HepG2 (cell line): ENCODE results near the gene PHACTR3. TPM values are rescaled to one million over a fixed set of nuclear protein-coding genes. Genes with fewer than 3 reads are reported as not detected.

Experiments
- CREB1 ChIP-seq, 2 experiments: fragments of 450-650 bp in 1 of 2; IDR thresholded peaks; 2 replicates each; pipeline ENCODE4 v1.6.1; 2016 to 2017; ENCODE audit warnings: control low read depth in 1 of 2, mild to moderate bottlenecking in 1 of 2, missing compliant biosample characterization in 1 of 2, missing genetic modification characterization in 1 of 2
- EEA1 ChIP-seq: sonication (generic); formaldehyde crosslinking; IDR thresholded peaks from 2 replicates; pipeline ENCODE4 v1.5.1; 2020; ENCODE audit warnings: mild to moderate bottlenecking, missing genetic modification reagents, borderline replicate concordance
- GZF1 ChIP-seq: sonication (generic); formaldehyde crosslinking; IDR thresholded peaks from 2 replicates; pipeline ENCODE4 v1.5.1; 2020; ENCODE audit warnings: mild to moderate bottlenecking, missing genetic modification reagents
- MBNL3 ChIP-seq: fragments of 250-450 bp; sonication (Bioruptor Pico); conservative IDR thresholded peaks from 2 replicates; pipeline ENCODE4 v1.8.0; 2022; ENCODE audit warnings: mild to moderate bottlenecking, inconsistent platforms
- MIXL1 ChIP-seq: IDR thresholded peaks from 2 replicates; pipeline ENCODE4 v1.6.1; 2016
- MYNN ChIP-seq: sonication (generic); formaldehyde crosslinking; IDR thresholded peaks from 2 replicates; pipeline ENCODE4 v1.4.0; 2020; ENCODE audit warnings: mild to moderate bottlenecking, low read depth, missing genetic modification reagents
- SKIL ChIP-seq: sonication (generic); formaldehyde crosslinking; IDR thresholded peaks from 2 replicates; pipeline ENCODE4 v1.8.0; 2022; ENCODE audit warnings: missing genetic modification reagents, mild to moderate bottlenecking, moderate library complexity, borderline replicate concordance
- SP140L ChIP-seq: sonication (generic); formaldehyde crosslinking; IDR thresholded peaks from 2 replicates; pipeline ENCODE4 v1.4.0; 2020; ENCODE audit warnings: missing genetic modification reagents, borderline replicate concordance
- ZNF260 ChIP-seq: sonication (generic); formaldehyde crosslinking; IDR thresholded peaks from 2 replicates; pipeline ENCODE4 v1.4.0; 2020; ENCODE audit warnings: missing genetic modification reagents, low read depth, mild to moderate bottlenecking, borderline replicate concordance
- ZSCAN30 ChIP-seq: sonication (generic); formaldehyde crosslinking; IDR thresholded peaks from 2 replicates; pipeline ENCODE4 v1.5.0; 2020; ENCODE audit warnings: mild to moderate bottlenecking, missing genetic modification reagents
- polyA plus RNA-seq, 8 experiments: library from polyadenylated mRNA; depleted of rRNA in 3 of 8; stranded (reverse) in 7 of 8; unstranded in 1 of 8; fragments of >200 nt; fragmentation: Illumina TruSeq in 4 of 8; extraction: Trizol in 4 of 8; gene quantifications; 2 replicates each; pipeline versions ENCODE4 v1.2.1 to v1.2.3, GENCODE V29; 2011 to 2016; ENCODE audit warnings: low read depth in 4 of 8, missing spikeins in 1 of 8, mixed read lengths in 1 of 8; ENCODE audit not compliant: insufficient read depth in 1 of 8
- small RNA-seq, 3 experiments: library from RNA; depleted of rRNA; stranded (forward); fragments of <200 nt; gene quantifications; one replicate each; pipeline ENCODE3, GENCODE V24; 2012; ENCODE audit warnings: low read depth in 2 of 3, low replicate concordance in 1 of 3; ENCODE audit not compliant: insufficient read length in 3 of 3, insufficient read depth in 2 of 3
- total RNA-seq, 5 experiments: library from RNA; depleted of rRNA; stranded (reverse); fragments of >200 nt; fragmentation: Illumina TruSeq; extraction: Trizol; gene quantifications; 2 replicates each; pipeline ENCODE4 v1.2.3, GENCODE V29; 2016; ENCODE audit warnings: low read depth in 1 of 5
- TF ChIP-seq, protein P1 (sequence below): IDR thresholded peaks from 2 replicates; pipeline ENCODE4 v1.6.1; 2016; ENCODE audit warnings: control low read depth
- TF ChIP-seq, protein P2 (sequence below): IDR thresholded peaks from 2 replicates; pipeline ENCODE4 v1.6.1; 2012; ENCODE audit warnings: inconsistent platforms

PHACTR3 gene
- total and polyA plus RNA-seq, 2 of the 13 experiments (the other 11 are each of a cell fraction or from before 2014, with no cell fraction given): not detected

DNA sequence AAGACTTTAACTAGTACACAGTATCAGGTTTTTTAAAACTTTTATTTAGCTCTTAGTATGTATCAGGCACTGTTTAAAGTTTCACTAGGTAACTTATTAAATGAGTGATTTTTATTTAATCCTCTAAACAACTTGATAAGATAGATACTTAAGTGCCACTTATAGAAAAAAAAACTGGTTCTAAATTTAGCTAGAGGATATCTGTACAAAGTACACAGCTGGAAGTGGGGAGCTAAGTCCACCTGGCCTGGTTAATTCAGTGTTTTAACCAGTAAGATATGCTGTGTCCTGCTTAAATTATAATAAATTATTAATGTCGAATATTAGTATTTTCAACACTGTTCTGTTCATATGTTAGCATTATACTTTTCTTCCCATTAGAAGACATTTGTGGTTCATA, 291.6 kb downstream of the PHACTR3 start (continued):
- TF ChIP-seq, protein P1, sequence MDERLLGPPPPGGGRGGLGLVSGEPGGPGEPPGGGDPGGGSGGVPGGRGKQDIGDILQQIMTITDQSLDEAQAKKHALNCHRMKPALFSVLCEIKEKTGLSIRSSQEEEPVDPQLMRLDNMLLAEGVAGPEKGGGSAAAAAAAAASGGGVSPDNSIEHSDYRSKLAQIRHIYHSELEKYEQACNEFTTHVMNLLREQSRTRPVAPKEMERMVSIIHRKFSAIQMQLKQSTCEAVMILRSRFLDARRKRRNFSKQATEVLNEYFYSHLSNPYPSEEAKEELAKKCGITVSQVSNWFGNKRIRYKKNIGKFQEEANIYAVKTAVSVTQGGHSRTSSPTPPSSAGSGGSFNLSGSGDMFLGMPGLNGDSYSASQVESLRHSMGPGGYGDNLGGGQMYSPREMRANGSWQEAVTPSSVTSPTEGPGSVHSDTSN (CRISPR knock-in tag): no peak
- no peak for TF ChIP-seq SP140L (CRISPR knock-in tag)
- TF ChIP-seq MBNL3 (CRISPR knock-in tag): no peak
- no peak for TF ChIP-seq CREB1 (IDR thresholded peaks at IDR 0.05)
- no peak for TF ChIP-seq CREB1 (CRISPR knock-in tag; IDR thresholded peaks at IDR 0.05)
- TF ChIP-seq MIXL1 (CRISPR knock-in tag): no peak
- TF ChIP-seq SKIL (CRISPR knock-in tag): no peak
- TF ChIP-seq ZSCAN30 (CRISPR knock-in tag): no peak
- no peak for TF ChIP-seq ZNF260
- TF ChIP-seq EEA1: no peak
- TF ChIP-seq GZF1 (CRISPR knock-in tag): no peak
- TF ChIP-seq, protein P2, sequence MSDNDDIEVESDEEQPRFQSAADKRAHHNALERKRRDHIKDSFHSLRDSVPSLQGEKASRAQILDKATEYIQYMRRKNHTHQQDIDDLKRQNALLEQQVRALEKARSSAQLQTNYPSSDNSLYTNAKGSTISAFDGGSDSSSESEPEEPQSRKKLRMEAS: no peak
- no peak for TF ChIP-seq MYNN (CRISPR knock-in tag)

Small RNAs within 50 kb of the gene (small RNA-seq; reads per million reads assigned to genes)
- 0 reads per million in 3 experiments for gene RNU7-141P
